SU-DHL-6 (cell line): ENCODE measurements around the gene RSU1.

Experiments
- H2AFZ ChIP-seq: fragments of 200-600 bp; sonication (generic); 2 replicates; pipeline ENCODE4 v1.6.1; 2014; ENCODE audit warnings: low read depth, mild to moderate bottlenecking, moderate library complexity, mixed read lengths, antibody characterized with exemption, low read length; ENCODE audit not compliant: severe bottlenecking
- H3F3A ChIP-seq: fragments of 200-600 bp; shearing (Covaris generic); 2 replicates; pipeline ENCODE4 v1.6.0; 2016; ENCODE audit warnings: antibody characterized with exemption, mild to moderate bottlenecking; ENCODE audit not compliant: insufficient read depth
- H3K27ac ChIP-seq: fragments of 200-600 bp; sonication (generic); 2 replicates; pipeline ENCODE4 v1.5.1; 2016; ENCODE audit warnings: low read depth, mild to moderate bottlenecking, low read length, moderate library complexity, mixed read lengths
- H3K27me3 ChIP-seq: fragments of 200-600 bp; sonication (generic), shearing (Covaris generic); 2 replicates; pipeline ENCODE4 v1.6.0; 2014; ENCODE audit warnings: mild to moderate bottlenecking, low read length
- H3K36me3 ChIP-seq: fragments of 200-600 bp; sonication (generic); 2 replicates; pipeline ENCODE4 v1.6.1; 2014; ENCODE audit warnings: mild to moderate bottlenecking, low read length, mixed read lengths
- H3K4me2 ChIP-seq: fragments of 300-600, 200-600 bp; shearing (Covaris generic), sonication (generic); 2 replicates; pipeline ENCODE4 v1.6.0; 2014; ENCODE audit warnings: low read length, low read depth, mild to moderate bottlenecking; ENCODE audit not compliant: poor library complexity, severe bottlenecking
- H3K4me3 ChIP-seq: fragments of 200-600 bp; sonication (generic); 2 replicates; pipeline ENCODE4 v1.5.1; 2014; ENCODE audit warnings: antibody characterized with exemption, low read length, mild to moderate bottlenecking, mixed read lengths; ENCODE audit not compliant: insufficient read depth, poor library complexity, severe bottlenecking
- H3K79me2 ChIP-seq: fragments of 200-600 bp; sonication (generic); 2 replicates; pipeline ENCODE4 v1.6.1; 2014; ENCODE audit warnings: mild to moderate bottlenecking, low read length, moderate library complexity; ENCODE audit not compliant: insufficient read depth
- H3K9ac ChIP-seq: fragments of 200-600 bp; sonication (generic); 2 replicates; pipeline ENCODE4 v1.7.0; 2014; ENCODE audit warnings: mild to moderate bottlenecking, low read length
- H3K9me2 ChIP-seq: fragments of 200-600 bp; sonication (generic); replicated peaks from 2 replicates; pipeline ENCODE4 v1.6.1; 2014; ENCODE audit warnings: low read length; ENCODE audit not compliant: insufficient read depth
- H3K9me3 ChIP-seq: fragments of 200-600 bp; sonication (generic); 2 replicates; pipeline ENCODE4 v1.6.1; 2014; ENCODE audit warnings: low read length, mixed read lengths; ENCODE audit not compliant: insufficient read depth
- H4K20me1 ChIP-seq: fragments of 200-600 bp; sonication (generic); 2 replicates; pipeline ENCODE4 v1.6.1; 2014; ENCODE audit warnings: low read depth, mild to moderate bottlenecking, antibody characterized with exemption, low read length, moderate library complexity, mixed read lengths
- EZH2phosphoT487 ChIP-seq: fragments of 200-600 bp; sonication (generic), shearing (Covaris generic); conservative IDR thresholded peaks from 2 replicates; pipeline ENCODE4 v1.6.1; 2018; ENCODE audit warnings: mild to moderate bottlenecking, antibody characterized with exemption, low read length, moderate library complexity, mixed read lengths
- TF ChIP-seq, protein P1 (sequence below): fragments of 200-600 bp; sonication (generic); IDR thresholded peaks from one replicate; pipeline ENCODE4 v1.5.1; 2017; ENCODE audit warnings: antibody characterized with exemption, mild to moderate bottlenecking, low read length, moderate library complexity; ENCODE audit not compliant: insufficient read depth, poor library complexity, severe bottlenecking

RSU1 gene

GRCh38 chr10:16769331-16769730, 47.9 kb downstream of the RSU1 start:
- Histone ChIP-seq H3F3A (no peaks in the 10 kb centered on the region), H3K79me2 (peaks cover 4% of the 10 kb centered on the region), H2AFZ (no peak overlapping the region), H3K4me3 (no peak overlapping the region), H4K20me1 (no peaks in the 10 kb centered on the region), H3K9me3 (no peaks in the 10 kb centered on the region), H3K27me3 (no peaks in the 10 kb centered on the region), H3K9ac (no peak overlapping the region), H3K4me2 (no peak overlapping the region), H3K36me3 (no peaks in the 10 kb centered on the region), H3K9me2 (no peaks in the 10 kb centered on the region), H3K27ac (no peak overlapping the region)
- TF ChIP-seq, protein P1, sequence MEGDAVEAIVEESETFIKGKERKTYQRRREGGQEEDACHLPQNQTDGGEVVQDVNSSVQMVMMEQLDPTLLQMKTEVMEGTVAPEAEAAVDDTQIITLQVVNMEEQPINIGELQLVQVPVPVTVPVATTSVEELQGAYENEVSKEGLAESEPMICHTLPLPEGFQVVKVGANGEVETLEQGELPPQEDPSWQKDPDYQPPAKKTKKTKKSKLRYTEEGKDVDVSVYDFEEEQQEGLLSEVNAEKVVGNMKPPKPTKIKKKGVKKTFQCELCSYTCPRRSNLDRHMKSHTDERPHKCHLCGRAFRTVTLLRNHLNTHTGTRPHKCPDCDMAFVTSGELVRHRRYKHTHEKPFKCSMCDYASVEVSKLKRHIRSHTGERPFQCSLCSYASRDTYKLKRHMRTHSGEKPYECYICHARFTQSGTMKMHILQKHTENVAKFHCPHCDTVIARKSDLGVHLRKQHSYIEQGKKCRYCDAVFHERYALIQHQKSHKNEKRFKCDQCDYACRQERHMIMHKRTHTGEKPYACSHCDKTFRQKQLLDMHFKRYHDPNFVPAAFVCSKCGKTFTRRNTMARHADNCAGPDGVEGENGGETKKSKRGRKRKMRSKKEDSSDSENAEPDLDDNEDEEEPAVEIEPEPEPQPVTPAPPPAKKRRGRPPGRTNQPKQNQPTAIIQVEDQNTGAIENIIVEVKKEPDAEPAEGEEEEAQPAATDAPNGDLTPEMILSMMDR = no peak
- TF ChIP-seq EZH2phosphoT487 = no peak

GRCh38 chr10:16768702-16769101, 48.5 kb downstream of the RSU1 start:
- Histone ChIP-seq H3K9me2 (no peaks in the 10 kb centered on the region), H3K4me3 (no peak overlapping the region), H3F3A (no peaks in the 10 kb centered on the region), H3K36me3 (no peaks in the 10 kb centered on the region), H3K9me3 (no peaks in the 10 kb centered on the region), H3K79me2 (peaks cover 4% of the 10 kb centered on the region), H3K4me2 (no peak overlapping the region), H3K27ac (no peak overlapping the region), H2AFZ (no peak overlapping the region), H3K27me3 (no peaks in the 10 kb centered on the region), H4K20me1 (no peaks in the 10 kb centered on the region), H3K9ac (no peak overlapping the region)
- no peak for TF ChIP-seq EZH2phosphoT487
- TF ChIP-seq, protein P1 = no peak

GRCh38 chr10:16765509-16766375, 51.5 kb downstream of the RSU1 start:
- H3K79me2 ChIP-seq = peaks cover 4% of the 10 kb centered on the region
- H3F3A ChIP-seq = no peaks in the 10 kb centered on the region
- no peak overlapping the region for H3K4me2 ChIP-seq
- H3K9me3 ChIP-seq = no peaks in the 10 kb centered on the region
- no peak overlapping the region for H3K27ac ChIP-seq
- H3K36me3 ChIP-seq = no peaks in the 10 kb centered on the region
- H3K27me3 ChIP-seq = no peaks in the 10 kb centered on the region
- H4K20me1 ChIP-seq = no peaks in the 10 kb centered on the region
- no peak overlapping the region for H3K9ac ChIP-seq
- no peaks in the 10 kb centered on the region for H3K9me2 ChIP-seq
- no peak for TF ChIP-seq EZH2phosphoT487
- TF ChIP-seq, protein P1 = no peak
- H3K4me3 ChIP-seq = no peak overlapping the region
- no peak overlapping the region for H2AFZ ChIP-seq
